ENCODE measurements around the gene DLD.
"Not testable (repeated sequence)": the region's sequence is repeated elsewhere in the genome, so short reads cannot be mapped to it uniquely, and the experiment has no call there.

Gene DLD

DNA sequence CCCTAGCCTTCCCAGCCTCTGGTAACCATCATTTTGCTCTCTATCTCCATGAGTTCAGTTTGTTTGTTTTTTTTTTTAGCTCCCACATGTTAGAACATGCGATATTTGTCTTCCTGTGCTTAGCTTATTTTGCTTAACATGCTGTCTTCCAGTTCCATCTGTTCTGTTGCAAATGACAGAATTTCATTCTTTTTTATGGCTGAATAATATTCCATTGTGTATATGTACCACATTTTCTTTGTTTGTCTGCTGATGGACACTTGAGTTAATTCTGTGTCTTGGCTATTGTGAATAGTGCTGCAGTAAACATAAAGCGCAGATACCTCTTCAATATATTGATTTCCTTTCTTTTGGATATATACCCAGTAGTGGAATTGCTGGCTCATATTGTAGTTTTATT is 21.0 kb downstream of the DLD start:
- H3K27ac ChIP-seq = no peak overlapping the region
- no peak overlapping the region for H3K4me3 ChIP-seq

DNA sequence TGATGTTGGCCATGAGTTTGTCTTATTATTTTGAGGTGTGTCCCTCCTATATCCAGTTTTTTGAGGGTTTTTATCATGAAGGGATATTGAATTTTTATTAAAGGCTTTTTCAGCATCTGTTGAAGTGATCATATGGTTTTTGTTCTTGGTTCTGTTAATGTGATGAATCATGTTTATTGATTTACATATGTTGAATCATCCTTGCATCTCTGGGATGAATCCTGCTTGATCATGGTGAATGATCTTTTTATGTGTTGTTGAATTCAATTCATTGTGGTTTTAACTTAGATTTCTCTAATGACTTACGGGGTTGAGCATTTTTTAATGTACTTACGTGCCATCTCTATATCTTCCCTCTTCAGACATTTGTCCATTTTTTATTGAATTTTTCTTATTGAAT is 22.9 kb downstream of the DLD start:
- no peak overlapping the region for H3K27ac ChIP-seq
- H3K4me3 ChIP-seq = no peak overlapping the region

DNA sequence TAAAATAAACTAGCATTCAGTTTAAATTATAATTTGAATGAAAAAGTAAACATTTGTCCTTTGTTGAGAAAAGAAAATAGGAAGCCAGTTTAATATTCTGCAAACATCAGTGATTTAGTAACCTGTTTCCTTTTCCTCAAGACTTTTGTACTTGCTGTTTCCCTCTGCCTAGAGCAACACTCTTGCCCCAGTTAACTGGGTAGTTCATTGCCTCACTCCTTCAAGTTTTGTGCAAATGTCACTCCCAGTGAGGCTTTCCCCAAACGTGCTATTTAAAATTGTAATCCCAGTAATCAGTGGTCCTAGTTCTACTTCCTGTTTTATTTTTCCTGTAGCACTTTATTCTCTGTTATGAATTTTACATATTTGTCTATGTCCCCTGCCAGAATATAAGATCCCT is 23.8 kb downstream of the DLD start:
- H3K4me3 ChIP-seq = no peak overlapping the region
- H3K27ac ChIP-seq = no peak overlapping the region

DNA sequence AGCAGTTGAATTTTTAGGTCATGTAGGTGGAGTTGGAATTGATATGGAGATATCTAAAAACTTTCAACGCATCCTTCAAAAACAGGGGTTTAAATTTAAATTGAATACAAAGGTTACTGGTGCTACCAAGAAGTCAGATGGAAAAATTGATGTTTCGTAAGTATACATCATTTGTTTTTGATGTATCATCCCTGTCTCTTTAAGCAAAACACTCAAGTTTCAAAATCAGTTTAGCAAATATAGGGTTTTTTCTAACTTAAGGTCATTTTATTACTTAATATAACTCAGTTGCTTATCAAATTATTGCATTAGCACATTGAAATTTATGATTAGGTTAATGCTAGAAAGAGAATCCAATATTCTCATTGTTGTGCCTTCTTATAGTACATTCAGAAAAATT is 24.6 kb downstream of the DLD start:
- Histone ChIP-seq H3K4me3 (no peak overlapping the region), H3K27ac (no peak overlapping the region)

DNA sequence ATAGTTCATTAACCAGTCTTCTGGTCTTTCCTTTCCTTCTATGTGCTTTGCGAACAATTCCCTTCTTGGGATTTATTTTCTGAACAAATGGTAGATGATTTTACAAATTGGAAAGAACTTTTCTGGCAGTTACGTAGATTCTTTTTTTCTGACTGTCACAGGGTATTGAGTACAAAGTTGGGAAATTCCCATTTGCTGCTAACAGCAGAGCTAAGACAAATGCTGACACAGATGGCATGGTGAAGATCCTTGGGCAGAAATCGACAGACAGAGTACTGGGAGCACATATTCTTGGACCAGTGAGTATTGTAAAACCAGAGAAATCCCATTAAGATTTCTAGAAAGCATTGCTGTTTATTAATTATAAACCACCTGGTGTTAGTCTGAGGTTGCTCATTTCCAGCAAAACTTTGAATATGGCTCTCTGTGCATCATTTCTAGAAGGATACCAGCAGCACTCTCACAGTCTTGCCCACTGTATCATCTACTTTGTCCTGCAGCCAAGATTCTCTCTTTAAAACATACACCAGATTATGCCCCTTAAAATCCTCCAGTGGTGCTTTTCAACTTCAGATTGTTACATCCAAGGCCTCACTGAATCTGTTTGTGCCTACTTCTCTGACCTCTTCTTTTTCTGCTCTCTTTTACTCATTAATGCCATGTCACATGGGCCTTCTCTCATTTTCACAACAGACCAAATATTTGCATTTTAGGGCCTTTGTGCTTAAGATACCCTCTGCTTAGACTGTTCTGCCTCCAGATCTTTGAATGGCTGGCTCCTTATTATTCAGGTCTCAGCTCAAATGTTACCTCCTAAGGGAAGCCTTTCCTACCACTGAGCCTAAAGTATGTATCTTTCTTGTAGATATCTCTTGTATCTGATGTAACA is 27.0 kb downstream of the DLD start:
- no peak overlapping the region for H3K4me3 ChIP-seq
- no peak overlapping the region for H3K27ac ChIP-seq

DNA sequence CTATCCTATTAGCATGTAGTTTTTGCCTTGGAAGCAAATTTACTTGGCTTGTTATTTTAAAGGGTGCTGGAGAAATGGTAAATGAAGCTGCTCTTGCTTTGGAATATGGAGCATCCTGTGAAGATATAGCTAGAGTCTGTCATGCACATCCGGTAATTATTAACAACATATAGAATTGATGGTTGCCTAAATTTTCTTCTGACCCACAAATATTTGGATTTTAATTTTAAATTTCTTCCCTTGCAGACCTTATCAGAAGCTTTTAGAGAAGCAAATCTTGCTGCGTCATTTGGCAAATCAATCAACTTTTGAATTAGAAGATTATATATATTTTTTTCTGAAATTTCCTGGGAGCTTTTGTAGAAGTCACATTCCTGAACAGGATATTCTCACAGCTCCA is 28.0 kb downstream of the DLD start:
- Histone ChIP-seq H3K27ac (no peak overlapping the region), H3K4me3 (no peak overlapping the region)

DNA sequence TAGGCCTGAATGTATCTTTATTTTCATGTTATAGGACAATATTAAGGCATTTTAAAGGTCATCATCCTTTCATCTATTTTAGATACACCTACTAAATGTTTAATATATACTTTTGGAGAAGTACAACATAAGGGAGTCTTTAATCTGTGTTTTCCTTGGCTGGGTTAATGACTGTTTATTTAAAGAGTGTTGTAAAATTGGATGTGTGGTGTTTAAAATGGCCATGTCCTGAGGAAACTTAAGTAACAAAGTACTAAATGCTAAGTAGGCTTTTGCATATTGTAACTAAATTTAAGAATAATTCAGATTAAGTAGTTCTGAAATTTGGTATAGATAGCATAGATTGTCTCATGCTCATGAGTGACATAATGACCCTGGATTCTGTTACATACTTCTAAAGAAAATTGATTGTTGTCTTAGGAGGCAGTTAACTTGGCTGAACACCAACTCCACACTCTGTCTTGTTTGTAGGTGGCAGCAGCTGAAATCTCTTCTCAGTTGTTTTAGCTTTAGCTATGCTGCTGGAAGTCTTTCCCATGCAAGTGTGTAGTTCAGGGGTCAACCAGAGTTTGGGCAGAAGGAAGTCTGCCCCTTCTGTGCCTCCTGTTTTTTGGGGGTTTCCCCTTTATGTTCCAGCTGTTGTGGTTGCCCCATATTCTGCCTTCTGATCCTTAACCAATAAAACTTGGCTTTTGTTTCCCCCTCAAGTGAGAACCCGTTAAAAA is 29.2 kb downstream of the DLD start:
- peak overlapping the region in 2 of 21 experiments; percentile 8 to 35 for H3K27ac ChIP-seq
- no peak overlapping the region for H3K4me3 ChIP-seq

DNA sequence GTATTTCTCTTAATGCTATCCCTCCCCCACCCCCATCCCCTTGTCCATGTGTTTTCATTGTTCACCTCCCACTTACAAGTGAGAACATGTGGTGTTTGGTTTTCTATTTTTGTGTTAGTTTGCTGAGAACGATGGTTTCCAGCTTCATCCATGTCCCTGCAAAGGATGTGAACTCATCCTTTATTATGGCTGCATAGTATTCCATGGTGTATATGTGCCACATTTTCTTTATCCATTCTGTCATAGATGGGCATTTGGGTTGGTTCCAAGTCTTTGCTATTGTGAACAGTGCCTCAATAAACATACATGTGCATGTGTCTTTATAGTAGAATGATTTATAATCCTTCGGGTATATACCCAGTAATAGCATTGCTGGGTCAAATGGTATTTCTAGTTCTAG is 30.8 kb downstream of the DLD start:
- H3K27ac ChIP-seq, H3K4me3 ChIP-seq: not testable (repeated sequence)

DNA sequence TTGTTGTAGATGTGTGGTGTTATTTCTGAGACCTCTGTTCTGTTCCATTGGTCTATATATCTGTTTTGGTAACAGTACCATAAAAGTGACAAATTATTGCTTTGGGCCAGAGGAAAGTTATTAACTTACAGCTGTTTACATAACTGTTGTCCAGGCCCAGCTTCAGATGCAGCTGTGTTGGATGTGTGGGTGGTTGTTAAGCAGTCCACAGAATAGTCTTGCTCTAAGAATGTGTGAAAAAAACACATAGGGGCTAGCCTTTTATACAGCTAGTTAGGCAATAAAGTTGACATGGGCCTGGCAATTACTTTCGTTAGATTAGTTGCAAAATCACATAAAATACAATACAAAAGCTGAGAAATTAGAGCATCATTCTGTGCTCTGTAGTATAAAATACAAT is 31.9 kb downstream of the DLD start:
- no peak overlapping the region for H3K4me3 ChIP-seq
- no peak overlapping the region for H3K27ac ChIP-seq

DNA sequence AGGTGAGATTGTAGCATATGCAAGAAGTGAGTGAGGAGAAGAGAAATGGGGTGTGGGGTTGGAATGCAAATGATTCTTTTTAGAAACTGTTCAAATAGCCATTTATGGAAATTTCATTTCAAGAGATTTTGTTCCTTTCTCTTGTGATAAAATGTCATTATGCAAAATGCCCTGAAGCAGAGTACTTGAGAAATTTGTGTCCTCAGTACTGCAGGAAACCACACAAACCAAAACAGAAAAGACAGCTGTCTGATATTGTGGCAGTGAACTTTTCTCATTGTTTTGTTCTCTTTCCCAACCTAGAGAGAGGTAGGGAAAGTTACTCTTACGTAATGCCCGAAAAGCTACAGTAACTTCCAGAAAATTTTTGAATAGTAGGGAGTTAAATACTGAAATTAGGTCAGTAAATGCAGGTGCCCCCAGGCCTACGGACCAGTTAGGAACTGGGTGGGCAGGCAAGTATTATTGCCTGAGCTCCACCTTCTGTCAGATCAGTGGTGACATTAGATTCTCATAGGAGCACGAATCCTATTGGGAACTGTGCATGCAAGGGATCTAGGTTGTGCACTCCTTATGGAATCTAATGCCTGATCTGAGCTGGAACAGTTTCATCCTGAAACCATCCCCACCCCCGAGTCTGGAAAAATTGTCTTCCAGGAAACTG is 34.0 kb downstream of the DLD start:
- Histone ChIP-seq H3K27ac (peak overlapping the region in 4 of 21 experiments; percentile 0 to 52 (median 26)), H3K4me3 (no peak overlapping the region)

DNA sequence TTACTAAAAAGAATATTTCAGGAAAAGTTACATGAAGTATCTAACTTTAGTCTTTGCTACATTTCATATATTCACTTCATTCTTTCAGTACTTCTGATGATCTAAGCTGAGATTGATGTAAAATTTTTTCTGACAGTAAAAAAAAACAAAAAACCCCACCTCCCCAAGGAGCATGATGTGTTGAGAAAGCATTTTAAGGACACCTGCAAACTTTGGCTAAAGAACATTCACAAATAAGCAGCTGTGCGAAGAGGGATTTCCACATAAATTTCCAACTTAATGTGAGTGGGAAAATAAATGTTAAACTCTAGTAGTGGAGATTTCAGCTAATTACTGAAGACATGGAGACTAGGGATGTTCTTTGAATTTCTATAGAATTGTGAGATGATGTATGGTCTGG is 35.5 kb downstream of the DLD start:
- no peak overlapping the region for H3K4me3 ChIP-seq
- no peak overlapping the region for H3K27ac ChIP-seq

DNA sequence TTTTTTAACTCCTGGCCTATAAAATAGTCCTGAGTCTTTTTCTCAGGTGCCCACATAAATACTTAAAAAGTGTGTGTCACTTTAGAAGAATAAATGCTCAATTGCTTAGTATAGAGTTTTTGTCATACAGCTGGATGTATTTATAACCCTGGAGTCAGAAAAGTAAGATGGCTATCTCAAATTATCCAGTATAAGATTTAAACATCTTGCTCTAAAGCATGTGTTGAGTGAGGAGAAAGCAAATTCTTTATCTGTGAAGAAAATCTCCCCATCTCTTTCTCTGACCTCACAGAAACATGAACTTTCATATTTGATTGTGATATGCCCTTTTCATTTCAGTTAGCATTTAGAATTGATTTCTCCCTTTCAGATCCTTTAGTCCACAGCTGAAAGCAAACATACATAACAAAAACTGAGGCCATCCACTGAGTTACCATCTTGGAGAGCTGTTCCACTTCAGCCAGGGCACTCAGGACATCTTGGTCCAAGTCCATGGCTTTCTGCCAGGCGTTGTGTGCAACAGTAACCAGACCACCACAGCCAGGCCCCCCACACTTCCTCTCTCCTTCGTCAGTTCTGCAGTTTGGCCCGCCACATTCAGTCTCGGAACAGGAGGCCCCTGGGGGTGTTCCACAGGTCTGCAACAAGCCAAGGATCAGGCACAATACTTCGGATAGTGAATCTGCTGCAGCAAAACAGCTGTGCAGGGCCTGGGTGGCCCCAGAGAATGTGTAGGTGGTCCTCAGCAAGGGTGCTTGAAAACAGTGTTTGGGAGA is 40.9 kb downstream of the DLD start:
- H3K4me3 ChIP-seq = no peak overlapping the region
- H3K27ac ChIP-seq = no peak overlapping the region

DNA sequence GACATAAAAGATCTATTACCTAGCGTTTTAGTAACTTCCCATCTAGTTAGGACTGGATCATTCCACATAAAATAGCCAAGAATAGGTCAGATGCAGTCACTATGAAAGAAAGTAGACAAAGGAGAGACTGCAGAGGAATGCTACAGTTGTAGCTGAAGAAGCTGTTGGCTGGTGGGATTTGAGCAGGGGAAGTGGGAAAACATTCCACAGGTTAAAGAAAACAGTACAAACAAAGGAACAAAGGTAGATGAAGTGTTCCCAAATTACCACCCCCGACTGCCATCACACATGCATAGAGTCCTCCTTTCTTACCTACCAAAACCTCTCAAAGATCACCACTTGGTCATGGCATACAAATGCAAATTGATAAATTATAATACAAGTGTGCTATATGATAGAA is 41.8 kb downstream of the DLD start:
- Histone ChIP-seq H3K27ac (no peak overlapping the region), H3K4me3 (no peak overlapping the region)

DNA sequence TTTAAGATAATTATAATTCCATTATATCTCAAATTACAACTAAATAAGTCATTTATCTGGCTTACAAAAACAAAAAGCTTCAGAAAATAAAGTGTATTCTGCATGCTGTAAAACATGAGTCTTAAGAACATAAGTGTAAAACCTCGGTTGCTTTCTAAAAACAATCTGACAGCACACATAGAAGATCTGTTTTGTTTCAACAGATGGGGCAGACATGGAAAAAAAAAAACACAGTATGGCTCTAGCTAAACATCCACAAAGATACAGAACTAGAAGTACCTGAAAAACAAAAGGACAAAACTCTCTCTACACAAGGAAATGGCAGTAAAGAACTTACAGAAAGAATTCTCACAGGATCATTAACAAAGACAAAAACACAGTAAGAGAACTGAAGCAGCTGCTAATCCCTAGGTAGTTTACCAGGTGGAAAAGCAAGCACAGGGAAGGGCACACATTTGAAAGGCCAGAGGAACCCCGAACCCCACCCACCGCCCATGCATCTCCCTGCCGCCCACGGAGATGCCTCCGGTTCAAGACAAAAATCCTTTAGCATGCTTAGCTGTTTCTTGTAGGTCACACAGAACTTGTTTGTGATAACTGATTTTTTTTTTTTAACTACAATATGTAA is 42.5 kb downstream of the DLD start:
- Histone ChIP-seq H3K4me3 (no peak overlapping the region), H3K27ac (peak overlapping the region in 1 of 21 experiments; percentile 55)

DNA sequence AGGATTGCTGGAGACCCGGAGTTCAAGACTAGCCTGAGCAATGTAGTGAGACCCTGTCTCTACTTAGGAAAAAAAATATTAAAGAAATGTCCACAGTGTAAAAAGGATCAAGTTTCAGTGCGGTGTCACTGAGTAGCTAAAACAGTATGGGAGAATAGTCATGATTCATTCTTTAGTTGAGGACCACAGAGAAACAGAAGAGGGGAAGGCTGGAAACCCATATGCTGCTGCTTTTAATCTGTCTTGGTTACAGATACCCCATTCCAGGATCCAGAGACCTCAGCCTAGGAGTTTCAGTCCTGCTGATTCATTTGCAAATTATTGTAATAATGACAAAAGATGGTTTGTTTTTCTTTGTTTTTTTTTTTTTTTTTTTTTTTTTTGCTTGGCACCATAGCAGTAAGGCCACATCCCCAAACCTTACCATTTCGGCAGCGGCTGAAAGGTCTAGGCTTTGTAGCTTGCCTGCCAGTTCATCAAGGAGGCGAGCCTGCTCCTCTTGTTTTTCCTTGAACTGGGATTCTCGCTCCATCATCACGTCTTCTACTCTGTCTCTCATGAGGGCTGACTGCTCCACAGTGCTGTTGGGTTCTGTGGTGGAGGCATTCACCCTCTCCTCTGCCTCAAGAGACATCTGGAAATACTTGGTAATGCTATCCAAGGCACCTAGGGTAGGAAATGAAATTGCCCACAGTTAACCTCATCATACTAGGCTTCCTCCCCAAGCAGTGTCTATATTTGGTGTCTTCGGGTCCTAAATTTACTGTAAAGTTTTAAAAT is 44.2 kb downstream of the DLD start:
- peak overlapping the region in 6 of 21 experiments; percentile 15 to 74 (median 41) for H3K27ac ChIP-seq
- no peak overlapping the region for H3K4me3 ChIP-seq

DNA sequence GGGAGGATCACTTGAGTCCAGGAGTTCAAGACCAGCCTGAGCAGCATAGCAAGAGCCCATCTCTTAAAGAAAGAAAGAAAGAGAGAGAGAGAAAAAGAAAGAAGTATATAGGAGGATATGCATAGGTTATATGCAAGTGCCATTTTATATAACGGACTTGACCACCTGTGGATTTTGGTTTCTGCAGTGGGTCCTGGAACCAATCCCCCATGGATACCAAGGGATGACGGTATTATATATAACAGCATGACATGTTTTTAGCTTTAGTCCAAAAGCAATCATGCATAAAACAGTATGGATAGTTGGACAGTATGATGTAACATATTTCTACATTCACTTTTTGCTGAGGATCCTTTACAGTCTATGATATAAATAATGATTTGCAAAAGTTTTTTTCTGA is 45.3 kb downstream of the DLD start:
- Histone ChIP-seq H3K4me3 (no peak overlapping the region), H3K27ac (peak overlapping the region in 4 of 21 experiments; percentile 2 to 47 (median 24))

DNA sequence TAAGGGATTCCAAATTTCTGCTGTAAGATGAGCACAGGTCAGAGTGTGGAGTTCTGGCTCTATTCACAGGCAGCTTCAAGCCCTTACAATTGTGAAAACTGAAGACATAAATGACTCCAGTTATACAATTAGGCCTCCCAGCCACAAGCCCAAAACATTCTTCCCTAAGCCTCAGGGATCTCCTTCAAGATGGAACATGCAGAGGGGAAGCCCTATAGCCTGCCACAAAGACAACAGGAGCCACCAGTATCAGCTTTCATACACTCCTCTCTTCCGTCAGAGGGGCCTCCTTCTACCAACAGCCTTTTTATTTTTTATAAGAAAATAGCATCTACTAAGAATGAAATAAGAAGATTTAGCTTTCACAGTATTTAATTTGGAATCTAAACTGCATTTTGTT is 46.5 kb downstream of the DLD start:
- H3K27ac ChIP-seq = peak overlapping the region in 13 of 21 experiments; percentile 2 to 92 (median 39)
- H3K4me3 ChIP-seq = no peak overlapping the region

DNA sequence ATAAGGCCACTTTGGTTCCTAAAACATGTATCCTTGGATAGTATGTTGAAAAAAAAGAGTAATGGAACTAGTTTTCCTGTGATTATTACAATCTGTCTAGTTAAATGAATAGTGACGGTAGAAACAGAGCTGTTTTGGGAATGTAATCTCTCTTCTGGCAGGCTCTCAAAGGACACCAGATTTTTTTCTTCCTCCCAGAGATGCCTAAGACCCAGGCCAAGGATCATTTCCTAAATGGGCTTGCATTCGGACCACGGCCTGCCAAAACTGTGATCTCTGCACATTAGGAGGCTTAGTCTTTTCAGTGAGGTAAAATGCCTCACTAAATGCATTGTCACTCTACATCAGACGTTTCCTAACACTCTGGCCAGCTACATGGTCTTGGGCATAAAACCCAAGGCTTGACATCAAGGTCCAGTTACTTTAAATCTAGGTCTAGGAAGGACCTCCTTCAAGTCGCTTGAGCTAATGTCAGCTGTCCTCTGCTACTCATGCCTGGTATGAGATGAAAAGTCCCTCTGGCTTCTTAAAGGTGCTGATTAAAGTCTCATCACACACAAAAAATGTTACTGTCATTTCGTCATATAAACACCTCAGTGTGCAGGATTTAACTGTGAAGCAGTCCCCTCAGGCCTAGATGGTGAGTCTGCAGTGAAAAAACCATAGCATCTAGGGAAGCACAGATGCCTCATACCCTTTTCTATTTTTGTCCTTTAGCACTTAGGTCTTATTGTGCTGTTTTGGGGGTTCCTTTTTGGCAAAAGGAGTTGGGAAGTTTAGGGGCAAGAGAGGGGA is 47.7 kb downstream of the DLD start:
- peak overlapping the region in 17 of 21 experiments; percentile 5 to 92 (median 57) for H3K27ac ChIP-seq
- H3K4me3 ChIP-seq = no peak overlapping the region
